Heart left ventricle (tissue), 13 donors: ENCODE data around the gene PTPRE.

ENCODE experiments used
- CTCF ChIP-seq, 12 donors: fragments of 200-600 bp; sonication (generic) in 4 of 12; IDR thresholded peaks; one replicate each; pipeline versions ENCODE4 v1.5.0 to v1.8.0; 2018 to 2022; ENCODE audit warnings: antibody characterized with exemption in 12 of 12, mild to moderate bottlenecking in 5 of 12
- POLR2A ChIP-seq, 2 donors: fragments of 450-650 bp; IDR thresholded peaks; one replicate each; pipeline ENCODE4 v1.6.1; 2017; ENCODE audit warnings: antibody characterized with exemption in 2 of 2, mild to moderate bottlenecking in 2 of 2, moderate library complexity in 2 of 2
- donor health status: ischemic (EF 13 %, LVEDD 7.1; RV severe dilation, severe dysfunction).
- donor health status: DM: no; HTN: yes; CAD: no.
- donor health status: DM: no; HTN: no; CAD: no.
- donor health status: ischemic (EF 25% LVEDD 6.9; RV normal size, moderate dysfunction).
- donor health status: ischemic (EF 25% LVEDD 5.7; RV mildly dilated, moderate dysfunction).
- donor health status: ischemic (EF 35%, LVEDD 5.7; RV mildly dilated, moderate dysfunction).
- donor health status: nonischemic (EF 11% LVEDD 7.7; RV severe dilation, severe dysfunction).
- donor health status: DM: yes; HTN: yes; CAD: no.
- donor health status: PGD.
- donor health status: ischemic (EF 29% LVEDD 5.4; RV normal size, mild dysfunction).
- donor health status: nonischemic (EF 23%, LVEDD 6.1; RV moderate dilation, normal function).

GRCh38 chr10:127877699-127878098 lies 29.2 kb upstream of the PTPRE start:
- TF ChIP-seq CTCF (IDR thresholded peaks at IDR 0.05): no peak
- no peak for TF ChIP-seq POLR2A (IDR thresholded peaks at IDR 0.05)
